Neural crest cell (in vitro differentiated cells): ENCODE measurements around the gene NPIPB6. TPM values are rescaled to one million over a fixed set of nuclear protein-coding genes. Genes with fewer than 3 reads are reported as not detected.
A peak's percentile ranks its signal among the peaks of the same experiment; 100 is the strongest.

ENCODE experiments used
- DNase-seq: peaks from one replicate; pipeline ENCODE4 v3.0.0; 2021; ENCODE audit warnings: low read depth, mixed read lengths, low spot score
- H3K27ac Mint-ChIP-seq: one replicate; pipeline ENCODE4 v1.8.0; 2021; ENCODE audit warnings: mild to moderate bottlenecking, mixed read lengths; ENCODE audit not compliant: unreplicated experiment
- H3K27me3 Mint-ChIP-seq: 2 replicates; pipeline ENCODE4 v1.8.0; 2021; ENCODE audit warnings: low read depth, mild to moderate bottlenecking, mixed read lengths
- H3K36me3 Mint-ChIP-seq: 2 replicates; pipeline ENCODE4 v1.8.0; 2021; ENCODE audit warnings: low read depth, mild to moderate bottlenecking, mixed read lengths
- H3K4me1 Mint-ChIP-seq: 2 replicates; pipeline ENCODE4 v1.8.0; 2021; ENCODE audit warnings: mixed read lengths
- H3K4me3 Mint-ChIP-seq: one replicate; pipeline ENCODE4 v1.8.0; 2021; ENCODE audit warnings: mild to moderate bottlenecking, mixed read lengths
- H3K9me3 Mint-ChIP-seq: 2 replicates; pipeline ENCODE4 v1.8.0; 2021; ENCODE audit warnings: mixed read lengths
- CTCF ChIP-seq: fragments of 200-600 bp; sonication (generic); conservative IDR thresholded peaks from 2 replicates; pipeline ENCODE4 v1.5.0; 2021; ENCODE audit warnings: antibody characterized with exemption, mild to moderate bottlenecking
- total RNA-seq: library from RNA; stranded (reverse); gene quantifications from 2 replicates; pipeline ENCODE4 v1.2.1, GENCODE V29; 2021

Gene NPIPB6
- total RNA-seq, 1 donor from 2014 or later: 3.2 TPM

DNA sequence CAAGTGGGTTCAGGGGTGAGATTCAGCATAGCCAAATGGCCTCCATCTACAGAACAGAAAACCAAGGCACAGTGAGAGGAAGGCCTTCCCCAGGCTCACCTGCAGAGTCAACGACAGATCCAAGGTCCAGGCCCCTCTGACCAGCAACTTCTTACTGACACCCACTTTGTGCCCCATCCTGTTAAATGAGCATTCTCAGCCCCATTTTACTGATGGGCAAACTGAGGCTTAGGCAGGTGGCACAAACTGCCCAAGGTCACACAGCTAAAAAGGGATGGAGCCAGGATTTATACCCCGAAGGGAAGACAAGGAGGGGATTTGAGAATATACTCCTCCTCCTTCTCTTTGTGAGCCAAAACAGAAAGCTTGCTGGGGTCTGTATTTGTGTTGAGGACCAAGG is 61.7 kb downstream of the NPIPB6 start:
- Mint-ChIP-seq H3K27me3 (no peaks in the 10 kb centered on the region), H3K9me3 (no peaks in the 10 kb centered on the region), H3K4me3 (no peak overlapping the region), H3K36me3 (peaks cover 7% of the 10 kb centered on the region), H3K27ac (no peak overlapping the region), H3K4me1 (peaks cover 2% of the 10 kb centered on the region)
- no peak for DNase-seq
- TF ChIP-seq CTCF: no peak

DNA sequence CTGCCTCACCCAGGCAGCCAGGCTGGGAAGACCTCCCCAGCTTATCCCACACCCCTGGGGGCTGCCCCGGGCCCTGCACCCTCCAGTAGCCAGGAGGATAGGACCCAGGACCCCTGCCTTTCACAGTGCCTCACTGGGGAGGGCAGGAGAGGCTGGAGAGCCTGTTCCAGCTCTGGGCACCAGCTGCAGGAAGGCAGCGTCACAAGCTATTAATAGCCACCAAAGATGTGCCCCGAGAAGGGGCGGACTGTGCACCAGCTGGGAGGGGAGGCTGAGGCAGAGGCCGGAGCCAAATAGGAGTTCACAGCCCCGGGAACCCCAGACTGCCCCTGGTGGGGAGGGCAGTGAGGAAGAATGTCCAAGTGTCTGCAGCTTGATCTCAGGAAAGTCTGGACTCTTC is 62.2 kb downstream of the NPIPB6 start:
- H3K4me3 Mint-ChIP-seq: no peak overlapping the region
- H3K9me3 Mint-ChIP-seq: no peaks in the 10 kb centered on the region
- no peak for TF ChIP-seq CTCF
- H3K4me1 Mint-ChIP-seq: peaks cover 4% of the 10 kb centered on the region
- DNase-seq: no peak
- no peaks in the 10 kb centered on the region for H3K27me3 Mint-ChIP-seq
- no peak overlapping the region for H3K27ac Mint-ChIP-seq
- H3K36me3 Mint-ChIP-seq: peaks cover 8% of the 10 kb centered on the region

DNA sequence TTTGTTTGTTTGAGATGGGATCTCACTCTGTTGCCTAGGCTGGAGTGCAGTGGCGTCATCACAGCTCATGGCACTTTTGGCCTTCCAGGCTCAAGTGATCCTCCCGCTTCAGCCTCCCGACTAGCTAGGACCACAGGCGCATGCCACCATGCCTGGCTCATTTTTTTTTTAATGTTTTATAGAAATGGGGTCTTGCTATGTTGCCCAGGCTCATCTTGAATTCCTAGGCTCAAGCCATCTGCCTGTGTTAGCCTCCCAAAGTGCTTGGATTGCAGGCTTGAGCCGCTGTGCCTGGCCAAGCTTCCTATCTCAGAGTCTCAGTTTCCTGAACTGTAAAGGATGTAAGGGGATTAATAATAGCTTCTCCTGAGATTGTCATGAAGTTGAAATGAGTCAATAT is 63.0 kb downstream of the NPIPB6 start:
- Mint-ChIP-seq H3K27me3 (no peaks in the 10 kb centered on the region), H3K9me3 (no peaks in the 10 kb centered on the region), H3K4me1 (peaks cover 7% of the 10 kb centered on the region), H3K4me3 (no peak overlapping the region), H3K36me3 (peaks cover 6% of the 10 kb centered on the region), H3K27ac (no peak overlapping the region)
- no peak for DNase-seq
- TF ChIP-seq CTCF: no peak

DNA sequence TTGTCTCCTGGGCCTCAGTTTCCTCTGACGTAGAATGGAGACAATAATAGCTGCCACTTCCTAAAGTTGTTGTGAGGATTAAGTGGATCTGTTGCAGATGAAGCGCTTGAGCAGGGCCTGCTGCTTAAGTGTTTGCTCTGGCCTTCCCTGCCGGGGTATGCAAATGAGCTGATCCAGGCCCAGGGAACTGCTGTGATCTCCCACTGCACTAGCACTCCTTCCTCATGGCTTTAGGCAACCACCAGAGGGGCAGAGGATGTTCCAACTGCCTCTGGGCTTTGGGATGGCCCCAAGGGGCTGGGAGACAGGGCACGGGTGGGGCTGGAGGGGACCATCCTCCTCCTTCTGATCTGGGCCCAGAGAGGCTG is 64.8 kb downstream of the NPIPB6 start:
- H3K36me3 Mint-ChIP-seq: peaks cover 3% of the 10 kb centered on the region
- no peak for TF ChIP-seq CTCF
- peaks cover 23% of the 10 kb centered on the region for H3K4me1 Mint-ChIP-seq
- no peaks in the 10 kb centered on the region for H3K27me3 Mint-ChIP-seq
- H3K4me3 Mint-ChIP-seq: peak overlapping the region; percentile 41
- DNase-seq: no peak
- no peak overlapping the region for H3K27ac Mint-ChIP-seq
- no peaks in the 10 kb centered on the region for H3K9me3 Mint-ChIP-seq

- no peak overlapping the region for H3K27ac Mint-ChIP-seq
- no peak overlapping the region for H3K4me3 Mint-ChIP-seq
Measured at GRCh38 chr16:28297784-28298510, 65.4 kb downstream of the NPIPB6 start.

More at GRCh38 chr16:28297784-28298510, 65.4 kb downstream of the NPIPB6 start:
- DNase-seq: no peak
- Mint-ChIP-seq H3K36me3 (peaks cover 3% of the 10 kb centered on the region), H3K9me3 (no peaks in the 10 kb centered on the region), H3K4me1 (peaks cover 23% of the 10 kb centered on the region), H3K27me3 (no peaks in the 10 kb centered on the region)
- no peak for TF ChIP-seq CTCF
